ENCODE data around the gene TSR3.

GRCh38 chr16:1401061-1401757 is 49.5 kb upstream of the TSR3 start:
- TF ChIP-seq POLR2A (IDR thresholded peaks at IDR 0.05) (no peak), EP300 (IDR thresholded peaks at IDR 0.05) (no peak), CTCF (IDR thresholded peaks at IDR 0.05) (no peak)

Measured in ovary (tissue), 3 donors.